GM18867 (cell line): ENCODE measurements around the gene FERMT3.

Source experiments
- ATAC-seq: cut with Tn5 transposase; IDR thresholded peaks from one replicate; pipeline ENCODE4 v1.9.1; 2021; ENCODE audit warnings: mild to moderate bottlenecking, moderate library complexity; ENCODE audit not compliant: unreplicated experiment

The FERMT3 gene

GRCh38 chr11:64185693-64186491 is 20.6 kb upstream of the FERMT3 start, which contains the start of gene STIP1:
TSS of gene STIP1 (plus strand) at chr11:64186171. CDS start at chr11:64186262, 91 bp downstream.
- ATAC-seq = peak; percentile 84

GRCh38 chr11:64186492-64187165 is 19.9 kb upstream of the FERMT3 start:
- no peak for ATAC-seq

GRCh38 chr11:64192434-64192833 is 14.1 kb upstream of the FERMT3 start:
- ATAC-seq = no peak

- no peak for ATAC-seq
Observed at GRCh38 chr11:64196626-64197025, 9.9 kb upstream of the FERMT3 start.

- ATAC-seq = no peak
Observed at GRCh38 chr11:64198511-64198910, 8.0 kb upstream of the FERMT3 start.

GRCh38 chr11:64201543-64201942 is 5.0 kb upstream of the FERMT3 start:
- ATAC-seq = no peak

GRCh38 chr11:64202992-64203391 is 3.5 kb upstream of the FERMT3 start:
- no peak for ATAC-seq

- ATAC-seq = no peak
Observed at GRCh38 chr11:64203421-64204079, 3.0 kb upstream of the FERMT3 start.

GRCh38 chr11:64204080-64204440 is 2.5 kb upstream of the FERMT3 start:
- no peak for ATAC-seq

GRCh38 chr11:64204464-64204989 is 2.0 kb upstream of the FERMT3 start:
- no peak for ATAC-seq

GRCh38 chr11:64207256-64208085 is 950 bp downstream of the FERMT3 start:
- peak; percentile 54 for ATAC-seq

GRCh38 chr11:64208086-64208795 is 1.7 kb downstream of the FERMT3 start:
- ATAC-seq = no peak

GRCh38 chr11:64208796-64209562 is 2.5 kb downstream of the FERMT3 start:
- ATAC-seq = no peak

- ATAC-seq = no peak
Observed at GRCh38 chr11:64209563-64209843, 3.0 kb downstream of the FERMT3 start.

- ATAC-seq = no peak
Observed at GRCh38 chr11:64210301-64211020, 3.9 kb downstream of the FERMT3 start.

- ATAC-seq = no peak
Observed at GRCh38 chr11:64211181-64211872, 4.8 kb downstream of the FERMT3 start.

- no peak for ATAC-seq
Observed at GRCh38 chr11:64216879-64217278, 10.4 kb downstream of the FERMT3 start.

GRCh38 chr11:64218628-64219353 is 12.3 kb downstream of the FERMT3 start:
- no peak for ATAC-seq
